K562 (cell line): ENCODE measurements around the gene LRRN3. TPM values are rescaled to one million over a fixed set of nuclear protein-coding genes. Genes with fewer than 3 reads are reported as not detected.

Experiments
- ATAC-seq: fragments of 200-7000 bp; cut with Tn5 transposase; 3 replicates; pipeline ENCODE4 v1.9.1; 2020; ENCODE audit warnings: moderate library complexity
- BruUV-seq: library from RNA; stranded (reverse); fragments of 400-500 nt; replicated peaks from 2 replicates; lab custom pipeline; 2021; lab: Mats Ljungman, UMichigan
- CTCF ChIA-PET: fragments of 300-600 bp; formaldehyde crosslinking; extraction: SDS; loops from one replicate; lab custom pipeline; 2021; ENCODE audit warnings: low intra/inter-chr PET ratio; lab: Yijun Ruan, JAX
- POLR2A ChIA-PET: fragments of 300-600, 350-650 bp; sonication (Branson Sonifier 250); formaldehyde crosslinking; extraction: SDS; loops from one replicate; lab custom pipeline; 2021; ENCODE audit warnings: antibody characterized with exemption, inconsistent platforms; lab: Yijun Ruan, JAX
- DNase-seq, 4 experiments: peaks; one replicate each; pipeline versions ENCODE4 v3.0.0 to v3.0.0-alpha.2; 2011 to 2018; ENCODE audit warnings: low spot score in 3 of 4, mixed read lengths in 3 of 4; ENCODE audit errors: extremely low read depth in 1 of 4
- FAIRE-seq: peaks from 2 replicates; lab custom pipeline; 2011; peaks lifted over from hg19 to GRCh38; lab: Jason Lieb, UNC
- H2AFZ ChIP-seq: 2 replicates; pipeline ENCODE4 v1.6.0; 2011; ENCODE audit warnings: low read depth, low read length, control low read depth, inconsistent platforms
- H3K27ac ChIP-seq: fragments of 200-600 bp; 3 replicates; pipeline ENCODE4 v1.8.0; 2011; ENCODE audit warnings: low read depth, mild to moderate bottlenecking, control low read depth, inconsistent platforms, low read length, moderate library complexity, mixed read lengths; ENCODE audit errors: extremely low read depth
- H3K27me3 ChIP-seq, 2 experiments: fragments of 300-600 bp in 1 of 2; 2 replicates in 1 of 2; 3 replicates in 1 of 2; pipeline versions ENCODE4 v1.6.0 to v1.8.0; 2011; ENCODE audit warnings: inconsistent platforms in 2 of 2, low read length in 2 of 2, mild to moderate bottlenecking in 1 of 2, mixed read lengths in 1 of 2, moderate library complexity in 1 of 2; ENCODE audit not compliant: control insufficient read depth in 2 of 2, insufficient read depth in 2 of 2
- H3K36me3 ChIP-seq: fragments of 300-600 bp; 3 replicates; pipeline ENCODE4 v1.8.0; 2011; ENCODE audit warnings: mild to moderate bottlenecking, low read length, inconsistent platforms; ENCODE audit not compliant: control insufficient read depth, insufficient read depth
- H3K4me1 ChIP-seq, 2 experiments: fragments of 200-600 bp in 1 of 2; replicated peaks in 1 of 2; 2 replicates in 1 of 2; 3 replicates in 1 of 2; pipeline versions ENCODE4 v1.5.1 to v1.8.0; 2011; ENCODE audit warnings: inconsistent platforms in 2 of 2, low read length in 2 of 2, mild to moderate bottlenecking in 1 of 2, mixed read lengths in 1 of 2, moderate library complexity in 1 of 2; ENCODE audit not compliant: control insufficient read depth in 2 of 2, insufficient read depth in 2 of 2
- H3K4me2 ChIP-seq: 2 replicates; pipeline ENCODE4 v1.6.1; 2011; ENCODE audit warnings: low read length, control low read depth, inconsistent platforms, mixed read lengths; ENCODE audit not compliant: insufficient read depth
- H3K4me3 ChIP-seq: fragments of 200-600 bp; sonication (generic), shearing (Covaris generic); 2 replicates; pipeline ENCODE4 v1.5.1; 2016; ENCODE audit warnings: control low read depth, inconsistent platforms
- H3K79me2 ChIP-seq: fragments of 200-600 bp; 3 replicates; pipeline ENCODE4 v1.8.0; 2011; ENCODE audit warnings: low read length, inconsistent platforms; ENCODE audit not compliant: control insufficient read depth, insufficient read depth
- H3K9ac ChIP-seq, 2 experiments: 2 replicates each; pipeline versions ENCODE4 v1.6.0 to v1.6.1; 2011; ENCODE audit warnings: low read depth in 2 of 2, low read length in 2 of 2, control low read depth in 1 of 2, inconsistent platforms in 1 of 2, mild to moderate bottlenecking in 1 of 2, mixed read lengths in 1 of 2; ENCODE audit not compliant: insufficient read depth in 1 of 2
- H3K9me1 ChIP-seq: one replicate; pipeline ENCODE4 v1.6.0; 2011; ENCODE audit warnings: inconsistent platforms, mild to moderate bottlenecking, low read length, moderate library complexity; ENCODE audit not compliant: control insufficient read depth, insufficient read depth
- H3K9me3 ChIP-seq: replicated peaks from 2 replicates; pipeline ENCODE4 v1.5.1; 2011; ENCODE audit warnings: low read depth, low read length, inconsistent platforms; ENCODE audit not compliant: control insufficient read depth, insufficient read depth
- H4K20me1 ChIP-seq: replicated peaks from 2 replicates; pipeline ENCODE4 v1.6.1; 2011; ENCODE audit warnings: low read length, inconsistent platforms, mixed read lengths; ENCODE audit not compliant: control insufficient read depth, insufficient read depth
- FOXJ2 ChIP-seq: fragments of 200-800 bp; sonication (Bioruptor generic); IDR thresholded peaks from 2 replicates; pipeline ENCODE4 v1.6.1; 2016; ENCODE audit warnings: missing genetic modification characterization, missing compliant biosample characterization
- FUS ChIP-seq: fragments of 200-400 bp; formaldehyde crosslinking; optimal IDR thresholded peaks from 2 replicates; pipeline ENCODE3; 2017; ENCODE audit warnings: low read depth, low read length
- KDM2B ChIP-seq: fragments of 250-450 bp; sonication (Bioruptor Pico); IDR thresholded peaks from 2 replicates; pipeline ENCODE4 v1.8.0; 2021; ENCODE audit warnings: mild to moderate bottlenecking, moderate library complexity
- NFIX ChIP-seq: fragments of 250-450 bp; sonication (Bioruptor Pico); IDR thresholded peaks from 2 replicates; pipeline ENCODE4 v1.4.0; 2020; ENCODE audit warnings: low read depth, mild to moderate bottlenecking, moderate library complexity
- TAF9B ChIP-seq: fragments of 450-650 bp; IDR thresholded peaks from 2 replicates; pipeline ENCODE4 v1.6.1; 2018; ENCODE audit warnings: mild to moderate bottlenecking; ENCODE audit not compliant: partially characterized antibody
- ZSCAN32 ChIP-seq: fragments of 450-650 bp; formaldehyde crosslinking; IDR thresholded peaks from 2 replicates; pipeline ENCODE4 v1.4.0; 2020; ENCODE audit warnings: mild to moderate bottlenecking, moderate library complexity
- WGBS: fragments of 100-300 bp; shearing (Covaris generic); methylation state at CpG from one replicate; pipeline ENCODE4 v1.1.6; 2016; ENCODE audit warnings: low coverage, mixed read lengths; ENCODE audit not compliant: insufficient coverage; ENCODE audit errors: missing lambda C conversion rate; 5-methylcytosine and 5-hydroxymethylcytosine counted together
- in situ Hi-C: fragments of 300-500 bp; cut with MboI; formaldehyde crosslinking; loops from 4 replicates; pipeline ENCODE4 v1.15.0; 2018; ENCODE audit warnings: inconsistent platforms, mixed read lengths
- intact Hi-C: fragments of 100-400 bp; cut with micrococcal nuclease; formaldehyde crosslinking; loops from 2 replicates; pipeline ENCODE4 v1.14.2; 2022
- polyA plus RNA-seq, 8 experiments: library from polyadenylated mRNA; depleted of rRNA in 4 of 8; stranded (reverse) in 5 of 8; unstranded in 3 of 8; fragments of >200 nt; fragmentation: Nextera tagmentation in 2 of 8; fragmentation: Illumina TruSeq in 1 of 8; extraction: Ambion mirVana in 2 of 8; extraction: Trizol in 1 of 8; gene quantifications; 2 replicates each; pipeline versions ENCODE4 v1.2.1 to v1.2.3, GENCODE V29; 2011 to 2014; ENCODE audit warnings: inconsistent platforms in 1 of 8, missing spikeins in 1 of 8
- total RNA-seq, 7 experiments: library from RNA; depleted of rRNA in 6 of 7; stranded (reverse); fragments of >200 nt in 6 of 7; fragmentation: Illumina TruSeq in 2 of 7; extraction: Trizol in 2 of 7; gene quantifications; 2 replicates each; pipeline versions ENCODE4 v1.2.1 to v1.2.3, GENCODE V29; 2011 to 2021; ENCODE audit warnings: low replicate concordance in 1 of 7

The LRRN3 gene
- total and polyA plus RNA-seq, 9 of the 15 experiments (the other 6 are each of a cell fraction or from before 2014, with no cell fraction given): 0.05 to 1.00 (median 0.20) TPM; not detected in 1

DNA sequence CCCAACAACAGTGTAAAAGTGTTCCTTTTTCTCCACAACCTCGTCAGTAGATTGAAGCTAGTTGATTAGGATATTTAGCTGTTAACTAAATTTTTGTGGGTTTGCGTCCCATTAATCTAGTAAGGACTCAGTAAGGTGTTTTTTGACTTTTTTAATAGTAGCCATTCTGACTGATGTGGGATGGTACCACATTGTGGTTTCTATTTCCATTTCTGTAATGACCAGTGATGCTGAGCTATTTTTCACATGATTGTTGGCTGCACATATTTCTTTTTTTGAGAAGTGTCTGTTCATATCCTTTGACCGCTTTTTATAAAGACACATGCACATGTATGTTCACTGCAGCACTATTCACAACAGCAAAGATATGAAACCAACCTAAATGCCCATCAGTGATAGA is 5.6 kb upstream of the LRRN3 start:
- Histone ChIP-seq H4K20me1 (no peaks in the 10 kb centered on the region), H3K9me3 (no peaks in the 10 kb centered on the region), H3K4me3 (no peak overlapping the region), H3K27ac (no peak overlapping the region), H2AFZ (no peak overlapping the region), H3K9ac (no peak overlapping the region), H3K79me2 (no peaks in the 10 kb centered on the region), H3K36me3 (no peaks in the 10 kb centered on the region), H3K4me2 (no peak overlapping the region), H3K4me1 (no peaks in the 10 kb centered on the region), H3K27me3 (no peaks in the 10 kb centered on the region), H3K9me1 (no peaks in the 10 kb centered on the region)
- POLR2A ChIA-PET: interaction anchor here (1.0 kb wide), 1 partner anchor 11 kb away, joined by 3 read pairs; no protein-coding TSS in a partner anchor
- intact Hi-C loops (no loop called here), in situ Hi-C loops (loop anchor here (5.0 kb wide), 1 partner anchor 412 kb away; no protein-coding TSS in a partner anchor)
- CTCF ChIA-PET: no interaction called here
- no peak for ATAC-seq
- no peak for DNase-seq
- WGBS: 80% methylated on average over 3 of the region's 3 CpGs
- TF ChIP-seq ZSCAN32 (CRISPR knock-in tag) (no peak), FUS (no peak), TAF9B (no peak), KDM2B (CRISPR knock-in tag) (no peak), FOXJ2 (no peak)
- no TSS peak for BruUV-seq
- FAIRE-seq: no peak

DNA sequence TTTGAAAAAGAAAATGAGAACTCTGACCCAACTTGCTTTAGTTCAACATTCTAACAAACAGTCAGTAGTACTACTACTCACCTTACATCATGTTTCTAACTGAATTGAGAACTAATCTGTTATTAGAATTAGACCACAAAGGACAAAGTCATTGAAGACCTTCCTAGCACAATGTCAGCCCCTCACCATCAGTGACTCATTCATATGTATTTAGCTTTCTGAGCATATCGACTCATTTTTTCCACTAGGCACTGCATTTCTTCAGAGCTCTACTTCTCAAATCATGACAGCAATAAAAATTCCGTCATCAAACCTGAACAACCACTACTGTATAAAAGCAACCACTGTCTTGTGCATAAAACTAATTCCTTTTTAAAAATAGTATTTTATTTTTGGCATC is 4.4 kb upstream of the LRRN3 start:
- no peak for TF ChIP-seq NFIX
- H2AFZ ChIP-seq: no peak overlapping the region
- intact Hi-C loops: no loop called here
- no peaks in the 10 kb centered on the region for H3K36me3 ChIP-seq
- CTCF ChIA-PET: no interaction called here
- no peak overlapping the region for H3K4me3 ChIP-seq
- H3K4me2 ChIP-seq: no peak overlapping the region
- no TSS peak for BruUV-seq
- no peaks in the 10 kb centered on the region for H3K9me3 ChIP-seq
- FAIRE-seq (no peak), DNase-seq (no peak), ATAC-seq (no peak)
- in situ Hi-C loops: loop anchor here (5.0 kb wide), 1 partner anchor 411 kb away; no protein-coding TSS in a partner anchor
- H3K9ac ChIP-seq: no peak overlapping the region
- no peaks in the 10 kb centered on the region for H3K27me3 ChIP-seq
- WGBS: 72% methylated on average over 2 of the region's 2 CpGs
- H3K9me1 ChIP-seq: no peaks in the 10 kb centered on the region
- no peaks in the 10 kb centered on the region for H4K20me1 ChIP-seq
- H3K79me2 ChIP-seq: no peaks in the 10 kb centered on the region
- no peak overlapping the region for H3K27ac ChIP-seq
- no peaks in the 10 kb centered on the region; a peak in 1 of 5 replicates for H3K4me1 ChIP-seq
- POLR2A ChIA-PET: interaction anchor here (1.2 kb wide), 1 partner anchor 68 kb away, joined by 3 read pairs; no protein-coding TSS in a partner anchor
